Subcutaneous abdominal adipose tissue (tissue), 5 donors: ENCODE results near the gene GPC1.

ENCODE experiments used
- H3K27ac ChIP-seq: one replicate; pipeline ENCODE4 v1.7.0; 2013; ENCODE audit warnings: low read depth, mild to moderate bottlenecking, inconsistent platforms, low read length, moderate library complexity
- H3K27me3 ChIP-seq, 5 donors: one replicate each; pipeline ENCODE4 v1.7.0; 2013; ENCODE audit warnings: low read length in 5 of 5, inconsistent platforms in 1 of 5; ENCODE audit not compliant: control insufficient read depth in 5 of 5, insufficient read depth in 4 of 5
- H3K36me3 ChIP-seq, 5 donors: one replicate each; pipeline ENCODE4 v1.7.0; 2013; ENCODE audit warnings: low read length in 5 of 5; ENCODE audit not compliant: control insufficient read depth in 5 of 5, insufficient read depth in 5 of 5
- H3K4me1 ChIP-seq, 5 donors: one replicate each; pipeline ENCODE4 v1.7.0; 2013; ENCODE audit warnings: low read length in 5 of 5, mild to moderate bottlenecking in 3 of 5, moderate library complexity in 1 of 5; ENCODE audit not compliant: control insufficient read depth in 5 of 5, insufficient read depth in 5 of 5
- H3K4me3 ChIP-seq, 5 donors: one replicate each; pipeline ENCODE4 v1.7.0; 2013; ENCODE audit warnings: low read length in 5 of 5, low read depth in 1 of 5
- H3K9ac ChIP-seq, 5 donors: one replicate each; pipeline ENCODE4 v1.7.0; 2013; ENCODE audit warnings: low read length in 5 of 5, mild to moderate bottlenecking in 4 of 5, moderate library complexity in 3 of 5
- H3K9me3 ChIP-seq, 5 donors: one replicate each; pipeline ENCODE4 v1.7.0; 2013; ENCODE audit warnings: low read length in 5 of 5; ENCODE audit not compliant: control insufficient read depth in 5 of 5
- donor health status: healthy.
- donor health status: healthy.
- donor health status: healthy.
- donor health status: healthy.
- donor health status: healthy.

Gene GPC1

DNA sequence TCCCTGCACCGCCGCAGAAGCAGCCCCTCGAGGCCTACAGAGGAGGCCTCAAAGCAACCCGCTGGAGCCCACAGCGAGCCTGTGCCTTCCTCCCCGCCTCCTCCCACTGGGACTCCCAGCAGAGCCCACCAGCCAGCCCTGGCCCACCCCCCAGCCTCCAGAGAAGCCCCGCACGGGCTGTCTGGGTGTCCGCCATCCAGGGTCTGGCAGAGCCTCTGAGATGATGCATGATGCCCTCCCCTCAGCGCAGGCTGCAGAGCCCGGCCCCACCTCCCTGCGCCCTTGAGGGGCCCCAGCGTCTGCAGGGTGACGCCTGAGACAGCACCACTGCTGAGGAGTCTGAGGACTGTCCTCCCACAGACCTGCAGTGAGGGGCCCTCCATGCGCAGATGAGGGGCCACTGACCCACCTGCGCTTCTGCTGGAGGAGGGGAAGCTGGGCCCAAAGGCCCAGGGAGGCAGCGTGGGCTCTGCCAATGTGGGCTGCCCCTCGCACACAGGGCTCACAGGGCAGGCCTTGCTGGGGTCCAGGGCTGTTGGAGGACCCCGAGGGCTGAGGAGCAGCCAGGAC lies 31.2 kb downstream of the GPC1 start:
- Histone ChIP-seq H3K27ac (no peak overlapping the region), H3K9me3 (peaks cover 0 to 3% (median 0%) of the 10 kb centered on the region in 5 donors), H3K36me3 (peaks cover 0 to 34% (median 20%) of the 10 kb centered on the region in 5 donors), H3K4me1 (peaks cover 0 to 10% (median 0%) of the 10 kb centered on the region in 5 donors), H3K27me3 (no peaks in the 10 kb centered on the region), H3K9ac (no peak overlapping the region), H3K4me3 (no peak overlapping the region)

DNA sequence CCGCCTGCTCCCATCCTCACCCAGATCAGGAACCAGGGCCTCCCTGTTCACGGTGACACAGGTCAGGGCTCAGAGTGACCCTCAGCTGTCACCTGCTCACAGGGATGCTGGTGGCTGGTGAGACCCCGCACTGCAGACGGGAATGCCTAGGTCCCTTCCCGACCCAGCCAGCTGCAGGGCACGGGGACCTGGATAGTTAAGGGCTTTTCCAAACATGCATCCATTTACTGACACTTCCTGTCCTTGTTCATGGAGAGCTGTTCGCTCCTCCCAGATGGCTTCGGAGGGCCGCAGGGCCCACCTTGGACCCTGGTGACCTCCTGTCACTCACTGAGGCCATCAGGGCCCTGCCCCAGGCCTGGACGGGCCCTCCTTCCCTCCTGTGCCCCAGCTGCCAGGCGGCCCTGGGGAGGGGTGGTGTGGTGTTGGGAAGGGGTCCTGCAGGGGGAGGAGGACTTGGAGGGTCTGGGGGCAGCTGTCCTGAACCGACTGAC lies 31.7 kb downstream of the GPC1 start:
- H3K4me1 ChIP-seq = peaks cover 0 to 10% (median 0%) of the 10 kb centered on the region in 5 donors
- H3K4me3 ChIP-seq = no peak overlapping the region
- peaks cover 0 to 8% (median under 1%) of the 10 kb centered on the region in 5 donors for H3K9me3 ChIP-seq
- no peak overlapping the region for H3K9ac ChIP-seq
- H3K27ac ChIP-seq = no peak overlapping the region
- peaks cover 0 to 34% (median 20%) of the 10 kb centered on the region in 5 donors for H3K36me3 ChIP-seq
- H3K27me3 ChIP-seq = no peaks in the 10 kb centered on the region

DNA sequence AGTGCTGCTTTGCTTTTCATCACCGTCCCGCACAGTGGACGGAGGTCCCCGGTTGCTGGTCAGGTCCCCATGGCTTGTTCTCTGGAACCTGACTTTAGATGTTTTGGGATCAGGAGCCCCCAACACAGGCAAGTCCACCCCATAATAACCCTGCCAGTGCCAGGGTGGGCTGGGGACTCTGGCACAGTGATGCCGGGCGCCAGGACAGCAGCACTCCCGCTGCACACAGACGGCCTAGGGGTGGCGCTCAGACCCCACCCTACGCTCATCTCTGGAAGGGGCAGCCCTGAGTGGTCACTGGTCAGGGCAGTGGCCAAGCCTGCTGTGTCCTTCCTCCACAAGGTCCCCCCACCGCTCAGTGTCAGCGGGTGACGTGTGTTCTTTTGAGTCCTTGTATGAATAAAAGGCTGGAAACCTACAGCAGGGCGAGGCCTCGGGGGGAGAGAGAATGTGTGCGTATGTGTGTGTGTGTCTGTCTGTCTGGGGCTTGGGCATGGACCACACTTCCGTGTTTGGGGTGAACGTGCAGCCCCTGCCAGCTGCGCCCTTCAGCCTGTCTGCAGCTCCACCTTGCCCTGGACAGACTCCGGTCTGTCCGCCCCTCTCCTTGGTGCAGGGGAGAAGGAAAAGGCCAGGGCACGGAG lies 32.3 kb downstream of the GPC1 start:
- Histone ChIP-seq H3K27me3 (no peaks in the 10 kb centered on the region), H3K4me3 (no peak overlapping the region), H3K27ac (no peak overlapping the region), H3K36me3 (peaks cover 0 to 30% (median 20%) of the 10 kb centered on the region in 5 donors), H3K9ac (no peak overlapping the region), H3K9me3 (peaks cover 0 to 10% (median 3%) of the 10 kb centered on the region in 5 donors), H3K4me1 (peaks cover 0 to 10% (median 0%) of the 10 kb centered on the region in 5 donors)

DNA sequence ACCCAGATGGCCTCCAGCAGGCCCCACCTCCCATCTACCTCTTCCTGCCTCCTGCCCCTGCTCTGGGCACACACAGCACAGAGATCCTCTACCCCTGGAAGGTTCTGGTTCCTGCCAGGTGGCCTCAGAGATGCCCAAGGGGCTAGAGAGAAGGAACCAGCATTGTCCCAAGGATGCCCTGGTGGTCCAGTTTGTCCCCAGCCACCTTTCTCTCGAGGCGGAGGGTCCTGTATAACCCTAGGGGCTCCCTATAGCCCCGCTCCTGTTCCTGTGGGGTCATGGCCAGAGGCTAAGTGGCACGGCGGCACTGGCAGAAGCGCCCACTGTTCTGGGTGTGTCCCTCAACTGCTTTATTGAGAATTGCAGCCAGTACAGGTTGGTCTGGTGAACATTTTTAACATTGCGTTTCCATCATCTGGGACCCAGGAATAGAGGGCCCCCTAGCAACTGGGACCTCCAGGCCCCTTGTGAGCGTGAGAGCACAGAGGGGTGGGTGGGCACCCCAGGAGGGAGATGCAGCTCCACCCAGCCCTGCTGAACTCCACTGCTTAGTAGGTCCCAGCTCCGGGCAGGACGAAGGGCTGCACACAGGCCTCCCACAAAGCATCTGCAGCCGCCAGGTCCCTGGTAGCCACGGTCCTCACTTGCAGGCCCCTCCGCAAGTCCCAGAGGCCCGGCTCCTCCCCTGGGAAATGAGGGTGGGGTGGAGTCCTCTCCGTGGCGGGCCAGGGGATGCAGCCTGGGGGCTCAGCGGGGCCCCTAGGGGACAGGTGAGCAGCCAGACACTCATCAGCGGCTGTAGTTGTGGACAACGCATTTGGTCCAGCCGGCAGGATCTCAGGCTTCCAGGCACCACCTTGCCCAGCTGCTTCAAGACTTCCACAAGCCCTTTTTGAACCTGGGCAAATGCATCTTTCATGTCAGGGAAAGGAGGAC lies 33.1 kb downstream of the GPC1 start:
- peaks cover 0 to 13% (median 6%) of the 10 kb centered on the region in 5 donors for H3K9me3 ChIP-seq
- H3K27ac ChIP-seq = no peak overlapping the region
- H3K36me3 ChIP-seq = peaks cover 0 to 23% (median 19%) of the 10 kb centered on the region in 5 donors

DNA sequence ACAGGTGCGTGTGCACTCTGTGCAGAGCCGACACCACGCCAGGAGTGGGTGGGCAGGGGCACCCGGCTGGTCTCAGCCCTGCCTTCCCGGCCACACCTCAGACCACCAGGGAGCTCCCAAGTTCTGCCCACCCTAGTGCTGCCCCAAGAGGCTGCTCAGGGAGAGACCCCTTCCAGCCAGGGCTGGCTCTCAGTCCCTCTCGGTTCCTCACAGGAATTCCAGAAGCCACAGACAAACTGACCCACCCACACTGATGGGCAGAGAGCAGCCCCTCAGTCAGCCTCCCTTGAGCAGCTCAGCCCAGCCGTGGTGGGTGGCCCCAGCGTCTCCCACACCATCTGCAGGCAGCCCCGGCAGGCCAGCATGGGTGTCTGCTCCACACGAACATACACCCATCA lies 33.8 kb downstream of the GPC1 start:
- no peak overlapping the region for H3K4me3 ChIP-seq
- no peaks in the 10 kb centered on the region for H3K27me3 ChIP-seq
- H3K9ac ChIP-seq = no peak overlapping the region
- peaks cover 0 to 14% (median 10%) of the 10 kb centered on the region in 5 donors for H3K9me3 ChIP-seq
- peaks cover 0 to 10% (median 0%) of the 10 kb centered on the region in 5 donors for H3K4me1 ChIP-seq
- no peak overlapping the region for H3K27ac ChIP-seq
- H3K36me3 ChIP-seq = peaks cover 0 to 17% (median 12%) of the 10 kb centered on the region in 5 donors

More for the DNA sequence above, 33.1 kb downstream of the GPC1 start:
- no peak overlapping the region for H3K4me3 ChIP-seq
- no peaks in the 10 kb centered on the region for H3K27me3 ChIP-seq
- H3K9ac ChIP-seq = no peak overlapping the region
- H3K4me1 ChIP-seq = peaks cover 0 to 10% (median 0%) of the 10 kb centered on the region in 5 donors

DNA sequence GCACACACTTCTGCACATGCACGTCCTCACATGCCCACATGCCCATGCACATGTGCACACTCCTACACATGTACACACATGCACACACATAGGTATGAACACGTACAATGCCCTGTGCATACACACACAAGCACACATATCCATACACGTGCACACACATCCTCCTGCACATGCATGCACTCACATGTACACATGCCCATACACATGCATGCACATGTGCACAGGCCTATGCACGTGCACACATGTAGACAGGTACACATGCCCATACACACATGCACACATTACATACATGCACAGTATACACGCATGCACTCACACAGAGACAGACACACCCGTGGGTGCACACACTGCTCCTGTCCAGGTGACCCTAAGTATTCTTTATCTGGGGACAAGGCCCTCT lies 34.3 kb downstream of the GPC1 start:
- Histone ChIP-seq H3K27ac (no peak overlapping the region), H3K4me3 (no peak overlapping the region), H3K9me3 (peaks cover 0 to 15% (median 10%) of the 10 kb centered on the region in 5 donors), H3K4me1 (peaks cover 0 to 10% (median 0%) of the 10 kb centered on the region in 5 donors), H3K9ac (no peak overlapping the region), H3K27me3 (no peaks in the 10 kb centered on the region), H3K36me3 (peaks cover 0 to 12% (median 10%) of the 10 kb centered on the region in 5 donors)

DNA sequence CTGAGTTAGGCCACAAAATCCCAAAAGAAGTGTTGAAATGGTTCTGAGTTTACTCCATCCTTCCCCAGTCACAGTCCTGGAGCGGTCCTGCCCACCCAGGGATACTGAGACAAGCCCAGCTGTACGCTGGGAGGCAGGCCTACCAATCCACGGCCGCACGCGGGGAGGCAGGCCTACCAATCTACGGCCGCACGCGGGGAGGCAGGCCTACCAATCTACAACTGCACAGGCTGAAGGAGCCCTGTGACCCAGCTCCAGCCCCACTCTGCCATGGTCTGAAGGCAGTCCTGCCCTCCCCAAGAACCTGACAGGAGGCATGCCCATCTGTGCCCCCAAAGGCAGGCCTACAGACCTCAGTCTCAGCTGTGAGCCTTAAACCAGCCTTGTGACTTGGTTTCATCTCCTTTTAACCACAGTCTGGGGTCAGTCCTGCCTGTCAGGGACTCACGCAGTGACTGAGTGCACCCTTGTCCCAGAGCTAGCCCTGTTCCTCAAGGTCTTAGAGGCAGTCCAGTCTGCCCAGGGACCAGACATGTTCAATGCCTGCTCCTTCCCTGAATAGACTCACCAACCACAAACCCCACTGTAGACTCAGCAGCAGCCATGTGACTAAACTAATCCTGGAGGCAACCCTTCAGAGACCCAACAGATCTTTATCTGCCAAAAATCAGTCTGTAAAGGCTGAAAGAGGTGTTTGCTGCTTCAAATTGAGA lies 36.8 kb downstream of the GPC1 start:
- Histone ChIP-seq H3K36me3 (no peaks in the 10 kb centered on the region), H3K4me3 (no peak overlapping the region), H3K9ac (no peak overlapping the region), H3K27ac (no peak overlapping the region), H3K9me3 (peaks cover 0 to 23% (median 14%) of the 10 kb centered on the region in 5 donors), H3K27me3 (no peaks in the 10 kb centered on the region), H3K4me1 (no peaks in the 10 kb centered on the region)

DNA sequence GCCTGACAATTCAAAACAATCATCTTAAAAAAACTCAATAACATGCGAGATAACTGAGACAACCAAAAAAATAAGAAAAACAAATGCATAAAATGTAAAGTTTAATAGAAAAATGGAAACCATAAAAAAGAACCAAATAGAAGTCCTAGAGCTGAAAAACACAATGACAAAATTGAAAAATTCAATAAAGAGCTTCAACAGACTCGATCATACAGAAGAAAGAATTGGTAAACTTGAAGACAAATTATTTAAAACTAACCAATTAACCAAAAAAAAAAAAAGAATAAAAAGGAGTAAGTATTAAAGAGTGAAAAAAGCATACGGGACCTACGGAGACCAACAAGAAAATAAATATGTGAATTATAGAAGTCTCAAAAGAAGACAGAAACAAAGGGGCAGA lies 37.7 kb downstream of the GPC1 start:
- Histone ChIP-seq H3K4me3 (no peak overlapping the region), H3K4me1 (no peaks in the 10 kb centered on the region), H3K27me3 (no peaks in the 10 kb centered on the region), H3K36me3 (no peaks in the 10 kb centered on the region), H3K9ac (no peak overlapping the region), H3K27ac (no peak overlapping the region), H3K9me3 (peaks cover 0 to 23% (median 14%) of the 10 kb centered on the region in 5 donors)

DNA sequence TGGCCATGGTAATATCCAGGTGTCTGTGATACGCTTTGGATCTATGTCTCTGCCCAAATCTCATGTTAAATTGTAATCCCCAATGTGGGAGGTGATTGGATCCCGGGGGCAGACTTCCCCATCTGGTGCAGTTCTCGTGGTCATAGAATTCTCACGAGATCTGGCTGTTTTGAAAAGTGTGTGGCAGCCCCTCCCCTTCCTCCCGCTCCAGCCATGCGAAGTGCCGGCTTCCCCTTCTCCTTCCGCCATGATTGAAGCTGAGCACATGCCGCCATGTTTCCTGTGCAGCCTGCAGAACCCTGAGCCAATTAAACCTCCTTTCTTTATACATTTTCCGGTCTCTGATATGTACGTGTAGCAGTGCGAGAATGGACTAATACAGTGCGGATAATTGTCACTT lies 42.5 kb downstream of the GPC1 start:
- Histone ChIP-seq H3K4me1 (no peaks in the 10 kb centered on the region), H3K9ac (no peak overlapping the region), H3K36me3 (no peaks in the 10 kb centered on the region)

More for the DNA sequence above, 42.5 kb downstream of the GPC1 start:
- Histone ChIP-seq H3K27me3 (peaks cover 0 to 2% (median 0%) of the 10 kb centered on the region in 5 donors), H3K4me3 (no peak overlapping the region), H3K27ac (no peak overlapping the region), H3K9me3 (peaks cover 0 to 16% (median 11%) of the 10 kb centered on the region in 5 donors)
